ENCODE measurements around the gene PRTN3. TPM values are rescaled to one million over a fixed set of nuclear protein-coding genes. Genes with fewer than 3 reads are reported as not detected.
A peak's percentile ranks its signal among the peaks of the same experiment; 100 is the strongest.

The PRTN3 gene
- total RNA-seq, 1 donor from 2014 or later: not detected

DNA sequence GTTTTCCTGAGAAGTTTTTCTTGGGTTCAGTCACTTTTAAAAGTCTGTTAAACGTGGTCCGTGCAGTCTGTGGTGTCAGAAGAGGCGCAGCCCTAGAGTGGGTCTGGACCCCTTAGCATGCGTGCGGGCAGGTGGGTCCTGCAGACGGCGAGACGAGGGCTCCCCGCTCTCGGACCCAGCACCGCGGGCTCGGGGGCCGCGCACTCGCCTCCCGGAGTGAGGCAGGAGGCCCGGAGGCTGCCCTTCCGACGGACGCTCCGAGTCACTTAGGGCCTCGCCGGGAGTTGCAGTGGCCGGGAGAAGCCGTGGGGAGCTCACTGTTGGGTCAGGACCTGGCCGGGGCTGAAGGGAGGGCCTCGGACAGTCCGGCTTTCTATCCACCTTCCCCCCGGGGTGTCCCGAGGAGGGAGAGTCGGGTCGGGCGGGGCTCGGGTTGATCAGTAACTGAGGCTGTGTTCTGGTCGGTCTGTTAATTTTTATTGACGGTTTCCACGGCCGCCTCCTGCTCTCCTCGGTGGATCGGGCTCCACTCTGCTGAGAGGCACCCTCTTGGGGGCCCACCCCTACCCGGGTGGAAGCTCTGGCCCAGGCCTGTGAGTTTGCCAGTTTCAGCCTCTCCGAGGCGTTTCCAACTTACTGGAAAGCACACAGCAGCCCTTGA is 42.3 kb upstream of the PRTN3 start:
- H3K4me3 ChIP-seq: peak overlapping the region; percentile 77
- H3K9me3 ChIP-seq (replicated peaks): no peaks in the 10 kb centered on the region
- H3K4me1 ChIP-seq: peaks cover 71% of the 10 kb centered on the region
- peak overlapping the region; percentile 100 for H3K27ac ChIP-seq (replicated peaks)
- intact Hi-C loops (cut with micrococcal nuclease): no loop called here
- no peak for TF ChIP-seq CTCF (IDR thresholded peaks at IDR 0.05; ENCODE audit: borderline replicate concordance)
- DNase-seq: no peak
- no peaks in the 10 kb centered on the region for H3K27me3 ChIP-seq (ENCODE audit: low read depth)
- H3K36me3 ChIP-seq: peaks cover 13% of the 10 kb centered on the region

DNA sequence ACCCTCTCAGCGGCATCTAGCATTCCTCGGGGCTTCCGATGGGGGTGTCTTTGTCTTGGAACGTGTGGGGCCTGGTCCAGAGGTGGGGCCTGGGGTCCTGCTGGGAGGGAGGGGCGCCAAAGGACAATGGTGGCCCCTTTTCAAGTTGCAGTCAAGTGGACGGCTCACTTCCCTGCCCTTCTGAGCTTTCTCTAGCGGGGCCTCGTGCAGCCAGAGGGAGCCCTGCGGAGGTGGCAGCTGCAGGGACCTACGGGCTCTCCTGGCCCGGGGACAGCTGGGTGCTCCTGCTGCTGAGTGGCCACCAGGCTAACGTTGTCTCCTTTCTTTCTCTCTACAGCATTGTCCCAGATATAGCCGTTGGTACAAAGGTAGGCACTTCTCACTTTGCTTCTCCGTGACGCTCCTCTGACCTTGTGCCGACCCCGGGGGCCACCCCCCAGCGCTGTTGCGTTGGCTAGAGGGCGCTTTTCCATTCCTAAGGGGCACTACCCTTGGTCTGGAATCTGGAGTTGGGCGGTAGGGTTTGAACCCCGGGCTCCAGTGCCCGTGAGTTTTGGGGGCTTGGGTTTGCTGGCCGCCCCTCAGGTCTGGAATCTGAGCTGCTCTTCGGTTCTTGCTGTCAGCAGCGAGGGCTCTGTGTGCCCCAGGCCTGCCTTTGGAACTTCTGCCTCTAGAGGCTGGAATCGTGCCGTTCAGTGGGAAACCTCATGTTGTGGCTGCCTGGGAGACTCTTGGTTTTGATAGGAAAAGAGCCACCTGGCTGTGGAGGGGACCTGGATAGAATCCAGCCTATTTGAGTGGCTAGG is 41.5 kb upstream of the PRTN3 start:
- Histone ChIP-seq H3K4me1 (peaks cover 79% of the 10 kb centered on the region), H3K27ac (replicated peaks) (peak overlapping the region; percentile 100), H3K27me3 (ENCODE audit: low read depth) (no peaks in the 10 kb centered on the region), H3K4me3 (peak overlapping the region; percentile 77), H3K36me3 (peaks cover 21% of the 10 kb centered on the region), H3K9me3 (replicated peaks) (no peaks in the 10 kb centered on the region)
- DNase-seq: no peak
- TF ChIP-seq CTCF (IDR thresholded peaks at IDR 0.05; ENCODE audit: borderline replicate concordance): no peak
- intact Hi-C loops (cut with micrococcal nuclease): no loop called here

DNA sequence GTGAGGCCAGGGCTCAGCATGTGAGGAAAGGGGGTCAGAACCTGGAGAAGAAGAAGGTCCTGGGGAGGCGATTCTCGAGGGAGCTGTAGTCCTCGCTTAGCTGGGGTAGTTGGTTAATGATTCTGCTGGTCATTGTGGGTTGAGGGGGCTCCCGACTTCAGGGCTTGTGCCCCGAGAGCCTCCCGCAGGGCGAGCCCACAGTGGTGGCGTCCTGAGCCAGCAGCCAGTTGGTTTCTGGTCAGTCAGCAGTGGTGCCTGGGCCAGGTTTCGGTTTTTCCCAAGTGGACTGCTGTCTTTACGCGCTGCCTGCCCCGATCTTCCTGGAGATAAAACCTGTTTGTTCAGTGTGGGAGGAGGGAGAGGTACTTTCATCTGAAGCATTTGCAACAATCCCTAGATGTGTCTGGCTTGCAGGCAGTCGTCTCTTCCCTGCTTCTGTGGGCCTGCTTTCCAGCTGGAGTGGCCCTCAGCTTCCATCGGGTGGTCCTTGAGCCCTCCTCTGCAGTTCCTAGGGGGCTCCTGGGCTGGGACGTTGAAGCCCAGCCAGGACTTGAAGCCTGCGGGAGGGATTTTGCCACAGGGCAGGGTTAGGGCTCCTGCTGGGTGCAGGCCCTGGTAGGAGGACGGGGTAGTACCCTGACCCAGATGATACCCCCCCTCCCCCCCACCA is 40.3 kb upstream of the PRTN3 start:
- Histone ChIP-seq H3K27ac (replicated peaks) (peak overlapping the region; percentile 100), H3K9me3 (replicated peaks) (no peaks in the 10 kb centered on the region), H3K27me3 (ENCODE audit: low read depth) (no peaks in the 10 kb centered on the region), H3K36me3 (peaks cover 33% of the 10 kb centered on the region), H3K4me3 (peak overlapping the region; percentile 77), H3K4me1 (peaks cover 88% of the 10 kb centered on the region)
- DNase-seq: no peak
- intact Hi-C loops (cut with micrococcal nuclease): no loop called here
- no peak for TF ChIP-seq CTCF (IDR thresholded peaks at IDR 0.05; ENCODE audit: borderline replicate concordance)

- peak overlapping the region; percentile 77 for H3K4me3 ChIP-seq
- TF ChIP-seq CTCF (IDR thresholded peaks at IDR 0.05; ENCODE audit: borderline replicate concordance): no peak
- no peaks in the 10 kb centered on the region for H3K9me3 ChIP-seq (replicated peaks)
- intact Hi-C loops (cut with micrococcal nuclease): no loop called here
- peaks cover 40% of the 10 kb centered on the region for H3K36me3 ChIP-seq
- peak overlapping the region; percentile 100 for H3K27ac ChIP-seq (replicated peaks)
- H3K4me1 ChIP-seq: peaks cover 88% of the 10 kb centered on the region
- H3K27me3 ChIP-seq (ENCODE audit: low read depth): no peaks in the 10 kb centered on the region
- DNase-seq: peak; percentile 88
These were observed 39.6 kb upstream of the PRTN3 start for GRCh38 chr19:801030-801860.
